GM12878 (cell line): ENCODE data around the gene SIN3A.

ENCODE experiments used
- POLR2AphosphoS2 ChIP-seq: IDR thresholded peaks from 2 replicates; pipeline ENCODE4 v1.6.1; 2011; ENCODE audit warnings: low read depth, mild to moderate bottlenecking, low read length, improper control_type of control experiment, moderate library complexity
- TAF1 ChIP-seq: IDR thresholded peaks from 2 replicates; pipeline ENCODE4 v1.6.1; 2011; ENCODE audit warnings: mild to moderate bottlenecking, low read depth, low read length, borderline replicate concordance
- TF ChIP-seq, protein P1 (sequence below), 3 experiments: IDR thresholded peaks in 2 of 3; conservative IDR thresholded peaks in 1 of 3; 2 replicates each; pipeline ENCODE4 v1.5.1; 2011; ENCODE audit warnings: low read depth in 3 of 3, low read length in 3 of 3, mild to moderate bottlenecking in 3 of 3, control low read depth in 2 of 3, moderate library complexity in 2 of 3, inconsistent platforms in 1 of 3, mixed read lengths in 1 of 3; ENCODE audit not compliant: control insufficient read depth in 2 of 3, insufficient read depth in 1 of 3; ENCODE audit errors: extremely low read depth in 1 of 3

DNA sequence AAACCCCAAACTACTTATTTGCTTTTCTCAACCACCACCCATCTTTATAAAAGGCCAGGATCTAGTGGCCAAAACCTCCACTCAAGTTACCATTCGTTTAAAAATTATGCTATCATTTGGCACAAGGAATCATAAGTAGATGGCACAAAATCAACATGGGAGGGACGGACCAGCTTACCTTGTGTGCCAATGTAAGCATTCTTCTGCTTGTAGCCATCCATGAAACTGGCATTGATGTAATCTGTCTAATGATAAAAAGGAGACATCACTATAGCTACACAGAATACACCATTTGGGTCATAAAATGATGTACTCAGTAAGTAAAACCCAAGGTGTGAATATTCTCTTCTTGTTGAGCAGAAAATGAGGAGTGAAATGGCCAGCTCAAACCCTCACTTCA lies 28.2 kb upstream of the SIN3A start:
- TF ChIP-seq, protein P1, sequence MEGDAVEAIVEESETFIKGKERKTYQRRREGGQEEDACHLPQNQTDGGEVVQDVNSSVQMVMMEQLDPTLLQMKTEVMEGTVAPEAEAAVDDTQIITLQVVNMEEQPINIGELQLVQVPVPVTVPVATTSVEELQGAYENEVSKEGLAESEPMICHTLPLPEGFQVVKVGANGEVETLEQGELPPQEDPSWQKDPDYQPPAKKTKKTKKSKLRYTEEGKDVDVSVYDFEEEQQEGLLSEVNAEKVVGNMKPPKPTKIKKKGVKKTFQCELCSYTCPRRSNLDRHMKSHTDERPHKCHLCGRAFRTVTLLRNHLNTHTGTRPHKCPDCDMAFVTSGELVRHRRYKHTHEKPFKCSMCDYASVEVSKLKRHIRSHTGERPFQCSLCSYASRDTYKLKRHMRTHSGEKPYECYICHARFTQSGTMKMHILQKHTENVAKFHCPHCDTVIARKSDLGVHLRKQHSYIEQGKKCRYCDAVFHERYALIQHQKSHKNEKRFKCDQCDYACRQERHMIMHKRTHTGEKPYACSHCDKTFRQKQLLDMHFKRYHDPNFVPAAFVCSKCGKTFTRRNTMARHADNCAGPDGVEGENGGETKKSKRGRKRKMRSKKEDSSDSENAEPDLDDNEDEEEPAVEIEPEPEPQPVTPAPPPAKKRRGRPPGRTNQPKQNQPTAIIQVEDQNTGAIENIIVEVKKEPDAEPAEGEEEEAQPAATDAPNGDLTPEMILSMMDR (IDR thresholded peaks at IDR 0.05 in 2 of 3, conservative IDR thresholded peaks at IDR 0.05 in 1 of 3; ENCODE audit: control insufficient read depth in 2 of 3, extremely low read depth in 1 of 3, insufficient read depth in 1 of 3, low read depth in 3 of 3, low read length in 3 of 3), result no peak
- no peak for TF ChIP-seq TAF1
- TF ChIP-seq POLR2AphosphoS2, result no peak
